ENCODE results near the gene STMND1.

Gene STMND1

GRCh38 chr6:17096096-17096495 is 5.8 kb upstream of the STMND1 start:
- Histone ChIP-seq H3K4me1 (ENCODE audit: control insufficient read depth in 2 of 2, insufficient read depth in 1 of 2, low read depth in 1 of 2, low read length in 2 of 2) (peaks cover 2 to 3% of the 10 kb centered on the region in 2 donors), H3K23ac (ENCODE audit: low read depth, low read length, poor library complexity) (no peak overlapping the region), H2BK5ac (ENCODE audit: low read length) (no peak overlapping the region), H2BK15ac (ENCODE audit: low read length) (no peak overlapping the region), H3K4ac (ENCODE audit: low read length) (no peak overlapping the region), H3K14ac (ENCODE audit: low read length) (no peak overlapping the region), H3K79me1 (ENCODE audit: low read depth, low read length) (no peaks in the 10 kb centered on the region), H3K9me3 (replicated peaks in 1 of 2; ENCODE audit: control insufficient read depth in 2 of 2, insufficient read depth in 1 of 2, low read depth in 1 of 2, low read length in 2 of 2) (no peaks in the 10 kb centered on the region), H3K27me3 (ENCODE audit: control insufficient read depth in 3 of 3, insufficient read depth in 3 of 3, low read depth in 1 of 3, low read length in 3 of 3) (peaks cover 0 to 17% (median 0%) of the 10 kb centered on the region in 3 experiments), H3K18ac (ENCODE audit: low read length) (no peak overlapping the region), H3K27ac (replicated peaks; ENCODE audit: low read length) (no peak overlapping the region), H4K8ac (ENCODE audit: low read depth, low read length) (no peak overlapping the region), H3K9ac (ENCODE audit: low read depth, low read length, poor library complexity) (no peak overlapping the region), H3K36me3 (replicated peaks in 1 of 2; ENCODE audit: control insufficient read depth in 2 of 2, insufficient read depth in 2 of 2, low read length in 2 of 2) (no peaks in the 10 kb centered on the region), H2AFZ (ENCODE audit: low read length) (peak overlapping the region; percentile 53), H2BK12ac (ENCODE audit: low read length) (no peak overlapping the region), H2BK120ac (ENCODE audit: low read depth, low read length) (no peak overlapping the region), H3K4me3 (ENCODE audit: low read length in 2 of 2) (no peak overlapping the region), H2AK5ac (ENCODE audit: low read depth, low read length) (no peak overlapping the region), H4K91ac (ENCODE audit: low read depth, low read length, poor library complexity) (no peak overlapping the region), H3K4me2 (ENCODE audit: insufficient read depth, low read length, poor library complexity, severe bottlenecking) (no peak overlapping the region)
- no CpG with 5 or more reads among the region's 6 CpGs for WGBS, 2 donors (ENCODE audit: extremely low coverage in 2 of 2, insufficient read length in 2 of 2, insufficient replicate concordance in 1 of 2)
- DNase-seq (ENCODE audit: low spot score) = no peak

- H3K36me3 ChIP-seq (replicated peaks in 1 of 2; ENCODE audit: control insufficient read depth in 2 of 2, insufficient read depth in 2 of 2, low read length in 2 of 2) = no peaks in the 10 kb centered on the region
- no CpG with 5 or more reads among the region's 1 CpG for WGBS, 2 donors (ENCODE audit: extremely low coverage in 2 of 2, insufficient read length in 2 of 2, insufficient replicate concordance in 1 of 2)
- no peak overlapping the region for H2BK5ac ChIP-seq (ENCODE audit: low read length)
- no peak overlapping the region for H3K4me2 ChIP-seq (ENCODE audit: insufficient read depth, low read length, poor library complexity, severe bottlenecking)
- no peak overlapping the region for H2AFZ ChIP-seq (ENCODE audit: low read length)
- H3K4me1 ChIP-seq (ENCODE audit: control insufficient read depth in 2 of 2, insufficient read depth in 1 of 2, low read depth in 1 of 2, low read length in 2 of 2) = peaks cover 3 to 5% of the 10 kb centered on the region in 2 donors
- H2BK120ac ChIP-seq (ENCODE audit: low read depth, low read length) = no peak overlapping the region
- H3K14ac ChIP-seq (ENCODE audit: low read length) = no peak overlapping the region
- peaks cover 0 to 22% (median 4%) of the 10 kb centered on the region in 3 experiments for H3K27me3 ChIP-seq (ENCODE audit: control insufficient read depth in 3 of 3, insufficient read depth in 3 of 3, low read depth in 1 of 3, low read length in 3 of 3)
- no peak overlapping the region for H3K4ac ChIP-seq (ENCODE audit: low read length)
- H2BK15ac ChIP-seq (ENCODE audit: low read length) = no peak overlapping the region
- no peaks in the 10 kb centered on the region for H3K9me3 ChIP-seq (replicated peaks in 1 of 2; ENCODE audit: control insufficient read depth in 2 of 2, insufficient read depth in 1 of 2, low read depth in 1 of 2, low read length in 2 of 2)
- H3K23ac ChIP-seq (ENCODE audit: low read depth, low read length, poor library complexity) = no peak overlapping the region
- no peak overlapping the region for H2AK5ac ChIP-seq (ENCODE audit: low read depth, low read length)
- H4K91ac ChIP-seq (ENCODE audit: low read depth, low read length, poor library complexity) = no peak overlapping the region
- H3K4me3 ChIP-seq (ENCODE audit: low read length in 2 of 2) = no peak overlapping the region
- no peak overlapping the region for H3K18ac ChIP-seq (ENCODE audit: low read length)
- no peak overlapping the region for H4K8ac ChIP-seq (ENCODE audit: low read depth, low read length)
- H2BK12ac ChIP-seq (ENCODE audit: low read length) = no peak overlapping the region
- no peak overlapping the region for H3K27ac ChIP-seq (replicated peaks; ENCODE audit: low read length)
- no peak overlapping the region for H3K9ac ChIP-seq (ENCODE audit: low read depth, low read length, poor library complexity)
- no peaks in the 10 kb centered on the region for H3K79me1 ChIP-seq (ENCODE audit: low read depth, low read length)
- DNase-seq (ENCODE audit: low spot score) = no peak
Measured at GRCh38 chr6:17096652-17097051, 5.2 kb upstream of the STMND1 start.

- Histone ChIP-seq H4K8ac (ENCODE audit: low read depth, low read length) (no peak overlapping the region), H3K27ac (replicated peaks; ENCODE audit: low read length) (no peak overlapping the region), H2BK5ac (ENCODE audit: low read length) (no peak overlapping the region), H3K14ac (ENCODE audit: low read length) (no peak overlapping the region), H3K4me1 (ENCODE audit: control insufficient read depth in 2 of 2, insufficient read depth in 1 of 2, low read depth in 1 of 2, low read length in 2 of 2) (peaks cover 3 to 6% of the 10 kb centered on the region in 2 donors), H2BK120ac (ENCODE audit: low read depth, low read length) (no peak overlapping the region), H3K4ac (ENCODE audit: low read length) (no peak overlapping the region), H2BK12ac (ENCODE audit: low read length) (no peak overlapping the region), H3K9ac (ENCODE audit: low read depth, low read length, poor library complexity) (no peak overlapping the region), H3K4me3 (ENCODE audit: low read length in 2 of 2) (no peak overlapping the region), H4K91ac (ENCODE audit: low read depth, low read length, poor library complexity) (no peak overlapping the region), H3K23ac (ENCODE audit: low read depth, low read length, poor library complexity) (no peak overlapping the region), H2BK15ac (ENCODE audit: low read length) (no peak overlapping the region), H3K18ac (ENCODE audit: low read length) (no peak overlapping the region), H3K79me1 (ENCODE audit: low read depth, low read length) (no peaks in the 10 kb centered on the region), H2AK5ac (ENCODE audit: low read depth, low read length) (no peak overlapping the region), H3K27me3 (ENCODE audit: control insufficient read depth in 3 of 3, insufficient read depth in 3 of 3, low read depth in 1 of 3, low read length in 3 of 3) (peaks cover 0 to 36% (median 17%) of the 10 kb centered on the region in 3 experiments), H3K9me3 (replicated peaks in 1 of 2; ENCODE audit: control insufficient read depth in 2 of 2, insufficient read depth in 1 of 2, low read depth in 1 of 2, low read length in 2 of 2) (no peaks in the 10 kb centered on the region), H3K36me3 (replicated peaks in 1 of 2; ENCODE audit: control insufficient read depth in 2 of 2, insufficient read depth in 2 of 2, low read length in 2 of 2) (no peaks in the 10 kb centered on the region), H3K4me2 (ENCODE audit: insufficient read depth, low read length, poor library complexity, severe bottlenecking) (no peak overlapping the region), H2AFZ (ENCODE audit: low read length) (no peak overlapping the region)
- DNase-seq (ENCODE audit: low spot score) = no peak
- 100% methylated on average over 1 of the region's 3 CpGs; no CpG with 5 or more reads in 1 of the 2 donors for WGBS, 2 donors (ENCODE audit: extremely low coverage in 2 of 2, insufficient read length in 2 of 2, insufficient replicate concordance in 1 of 2)
Measured at GRCh38 chr6:17097982-17098381, 3.9 kb upstream of the STMND1 start.

- no CpG with 5 or more reads among the region's 4 CpGs for WGBS, 2 donors (ENCODE audit: extremely low coverage in 2 of 2, insufficient read length in 2 of 2, insufficient replicate concordance in 1 of 2)
Measured at GRCh38 chr6:17098538-17098937, 3.3 kb upstream of the STMND1 start.

More at GRCh38 chr6:17098538-17098937, 3.3 kb upstream of the STMND1 start:
- H3K9ac ChIP-seq (ENCODE audit: low read depth, low read length, poor library complexity) = no peak overlapping the region
- no peaks in the 10 kb centered on the region for H3K79me1 ChIP-seq (ENCODE audit: low read depth, low read length)
- H4K8ac ChIP-seq (ENCODE audit: low read depth, low read length) = no peak overlapping the region
- H3K4ac ChIP-seq (ENCODE audit: low read length) = no peak overlapping the region
- no peak overlapping the region for H3K18ac ChIP-seq (ENCODE audit: low read length)
- H2BK15ac ChIP-seq (ENCODE audit: low read length) = no peak overlapping the region
- no peak overlapping the region for H2BK120ac ChIP-seq (ENCODE audit: low read depth, low read length)
- no peak overlapping the region for H2BK12ac ChIP-seq (ENCODE audit: low read length)
- no peak overlapping the region for H2BK5ac ChIP-seq (ENCODE audit: low read length)
- H4K91ac ChIP-seq (ENCODE audit: low read depth, low read length, poor library complexity) = no peak overlapping the region
- no peak overlapping the region for H2AFZ ChIP-seq (ENCODE audit: low read length)
- peaks cover 0 to 39% (median 20%) of the 10 kb centered on the region in 3 experiments for H3K27me3 ChIP-seq (ENCODE audit: control insufficient read depth in 3 of 3, insufficient read depth in 3 of 3, low read depth in 1 of 3, low read length in 3 of 3)
- no peak overlapping the region for H2AK5ac ChIP-seq (ENCODE audit: low read depth, low read length)
- H3K36me3 ChIP-seq (replicated peaks in 1 of 2; ENCODE audit: control insufficient read depth in 2 of 2, insufficient read depth in 2 of 2, low read length in 2 of 2) = no peaks in the 10 kb centered on the region
- no peak overlapping the region for H3K4me2 ChIP-seq (ENCODE audit: insufficient read depth, low read length, poor library complexity, severe bottlenecking)
- DNase-seq (ENCODE audit: low spot score) = no peak
- no peak overlapping the region for H3K23ac ChIP-seq (ENCODE audit: low read depth, low read length, poor library complexity)
- H3K4me1 ChIP-seq (ENCODE audit: control insufficient read depth in 2 of 2, insufficient read depth in 1 of 2, low read depth in 1 of 2, low read length in 2 of 2) = peaks cover 3 to 6% of the 10 kb centered on the region in 2 donors
- H3K14ac ChIP-seq (ENCODE audit: low read length) = no peak overlapping the region
- no peak overlapping the region for H3K27ac ChIP-seq (replicated peaks; ENCODE audit: low read length)
- H3K4me3 ChIP-seq (ENCODE audit: low read length in 2 of 2) = no peak overlapping the region
- H3K9me3 ChIP-seq (replicated peaks in 1 of 2; ENCODE audit: control insufficient read depth in 2 of 2, insufficient read depth in 1 of 2, low read depth in 1 of 2, low read length in 2 of 2) = no peaks in the 10 kb centered on the region

Data from neuronal stem cell (in vitro differentiated cells).